Glomerular endothelial cell (primary cell): ENCODE results near the gene TRDN. TPM values are rescaled to one million over a fixed set of nuclear protein-coding genes. Genes with fewer than 3 reads are reported as not detected.
"Not testable (repeated sequence)": the region's sequence is repeated elsewhere in the genome, so short reads cannot be mapped to it uniquely, and the experiment has no call there.

ENCODE experiments used
- DNase-seq: peaks from one replicate; pipeline ENCODE4 v3.0.0-alpha.2; 2011; ENCODE audit warnings: low read depth, low spot score; ENCODE audit errors: extremely low read depth
- total RNA-seq: library from RNA; depleted of rRNA; stranded (reverse); fragments of >200 nt; gene quantifications from 2 replicates; pipeline ENCODE4 v1.2.3, GENCODE V29; 2015

TRDN gene
- total RNA-seq, 1 donor from 2014 or later: not detected

DNA sequence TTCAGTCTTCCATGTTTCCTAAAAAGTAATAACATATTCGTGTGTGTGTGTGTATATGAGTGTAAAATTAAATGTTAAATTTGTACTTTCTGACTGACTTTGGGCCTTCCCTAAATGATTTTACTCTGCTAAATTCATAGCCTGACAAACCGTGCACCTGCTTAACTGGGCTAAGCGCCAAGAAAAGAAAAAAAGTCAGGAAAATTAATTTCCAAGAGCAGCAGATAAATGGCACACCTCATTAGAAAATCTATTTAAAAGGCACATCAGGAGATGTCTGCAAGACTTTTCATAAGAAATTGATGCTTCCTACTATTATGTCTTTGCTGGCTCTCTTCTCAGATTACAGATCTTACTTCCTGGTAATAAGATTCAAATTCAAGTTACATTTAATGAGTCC is 72.4 kb downstream of the TRDN start:
- DNase-seq: no peak

DNA sequence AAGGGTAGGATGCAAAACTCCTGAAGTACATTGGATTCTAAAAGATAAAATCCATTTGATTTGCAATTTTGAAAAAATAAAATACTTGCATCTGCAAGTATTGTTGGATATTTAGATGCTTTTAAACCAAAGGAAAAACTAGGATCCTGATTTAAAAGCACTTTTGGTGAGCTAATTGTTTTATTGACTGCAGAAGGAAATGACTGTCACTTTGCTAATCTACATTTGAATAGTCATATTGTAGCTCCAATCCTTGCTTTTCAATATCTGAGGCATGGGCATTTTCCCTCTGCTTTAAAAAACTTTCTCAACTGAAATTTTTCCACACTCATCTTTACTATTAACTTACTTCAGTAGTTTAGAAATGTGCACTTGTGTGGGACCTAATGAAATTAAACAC is 74.1 kb downstream of the TRDN start:
- no peak for DNase-seq

GRCh38 chr6:123562264-123562663 is 74.5 kb downstream of the TRDN start:
- no peak for DNase-seq

- not testable (repeated sequence) for DNase-seq
These were observed 76.9 kb downstream of the TRDN start for GRCh38 chr6:123559816-123560215.

DNA sequence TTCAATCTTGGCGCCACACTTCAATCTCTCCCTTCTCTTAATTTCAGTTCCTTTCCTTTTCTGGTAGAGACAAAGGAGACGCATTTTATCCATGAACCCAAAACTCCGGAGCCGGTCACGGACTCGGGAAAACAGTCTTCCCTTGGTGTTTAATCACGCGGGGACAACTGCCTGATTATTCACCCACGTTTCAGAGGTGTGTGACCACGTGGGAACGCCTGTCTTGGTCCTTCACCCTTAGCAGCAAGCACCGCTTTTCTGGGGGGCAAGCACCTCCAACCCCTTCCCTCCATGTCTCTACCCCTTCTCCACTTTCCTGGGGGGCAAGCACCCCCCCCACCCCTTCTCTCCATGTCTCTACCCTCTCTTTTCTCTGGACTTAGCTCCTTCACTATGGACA is 79.3 kb downstream of the TRDN start:
- DNase-seq: not testable (repeated sequence)

- DNase-seq: peak; percentile 66
These were observed 84.6 kb downstream of the TRDN start for GRCh38 chr6:123551939-123552707.

DNA sequence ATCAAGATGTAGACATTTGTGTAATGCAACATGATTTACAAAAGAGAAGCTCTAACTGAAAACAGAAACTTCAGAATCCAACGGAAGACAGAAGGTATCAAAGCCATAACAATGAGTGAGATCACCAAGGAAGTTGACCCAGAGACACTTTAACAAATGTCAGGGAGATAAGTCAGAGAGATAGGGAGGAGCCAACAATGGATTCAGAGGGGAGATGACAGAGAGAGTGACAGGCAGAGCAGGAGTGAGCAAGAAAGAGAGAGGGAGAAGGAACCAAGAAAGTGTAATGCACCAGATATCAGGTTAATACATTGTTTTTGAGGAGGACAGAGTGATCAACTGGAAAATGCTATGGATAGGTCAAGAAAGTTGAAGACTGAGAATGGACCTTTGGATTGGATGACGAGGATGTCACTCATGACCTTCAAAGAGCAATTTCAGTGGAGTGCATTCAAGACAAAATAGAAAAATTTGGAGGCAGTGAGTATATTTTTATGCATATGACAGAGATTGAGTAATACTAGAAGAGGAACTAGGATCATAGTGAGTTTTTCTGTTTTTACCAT is 86.6 kb downstream of the TRDN start:
- DNase-seq: no peak

GRCh38 chr6:123549476-123549875 is 87.3 kb downstream of the TRDN start:
- no peak for DNase-seq

- DNase-seq: peak; percentile 56
These were observed 89.4 kb downstream of the TRDN start for GRCh38 chr6:123547216-123547978.

- no peak for DNase-seq
These were observed 90.2 kb downstream of the TRDN start for GRCh38 chr6:123546537-123546936.

DNA sequence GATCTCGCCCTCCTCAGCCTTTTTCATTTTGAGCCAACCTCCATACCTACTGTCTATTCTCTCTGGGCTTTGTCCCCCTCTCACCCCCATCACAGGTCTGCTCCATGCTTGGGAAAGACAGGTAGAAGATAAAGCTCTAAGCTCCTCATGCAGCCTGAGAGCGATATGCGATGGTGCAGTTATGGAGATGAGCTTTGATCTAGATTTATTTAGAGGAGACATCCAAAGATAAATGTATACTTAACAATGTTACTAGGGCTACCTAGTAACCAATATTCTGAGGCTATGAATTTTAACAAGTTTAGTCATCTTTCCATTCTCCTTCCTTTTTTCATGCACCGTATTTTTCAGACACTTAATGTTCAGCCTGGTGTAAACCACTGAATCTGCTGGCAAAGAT is 95.3 kb downstream of the TRDN start:
- no peak for DNase-seq

DNA sequence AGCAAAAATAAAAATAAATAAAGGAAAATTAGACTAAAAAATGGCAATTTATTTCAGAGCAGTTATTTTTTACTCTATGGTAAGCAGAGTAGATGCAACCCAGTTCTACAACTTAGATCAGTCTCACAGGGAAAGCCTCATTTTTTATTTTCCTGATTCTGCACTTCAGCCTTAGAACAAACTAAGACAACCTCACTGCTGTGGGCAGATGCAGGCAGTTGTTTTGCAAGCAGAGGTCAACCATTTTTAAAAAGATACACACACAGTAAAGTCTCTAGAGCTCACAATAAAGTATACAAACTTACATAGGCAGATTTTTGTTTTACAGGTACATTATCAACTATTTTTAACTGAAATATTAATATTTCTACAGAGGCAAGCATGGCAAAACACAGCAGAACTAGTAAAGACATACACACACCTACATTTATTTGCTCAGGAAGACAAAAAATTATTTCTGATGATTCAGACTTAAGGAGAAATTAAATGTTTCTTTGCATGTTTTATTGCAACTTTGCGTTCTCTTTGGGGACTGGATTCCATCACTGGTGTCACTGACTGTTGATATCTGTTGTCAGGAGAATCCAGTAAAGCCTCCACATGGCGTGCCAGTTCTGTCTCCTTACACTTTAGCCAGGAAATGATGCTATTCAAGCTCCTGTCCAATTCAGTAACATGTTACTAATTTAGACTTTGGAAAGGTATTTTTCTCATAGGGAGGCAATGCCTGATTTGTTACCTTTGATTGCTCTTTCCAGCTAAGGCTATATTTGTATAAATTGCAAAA is 102.7 kb downstream of the TRDN start:
- DNase-seq: no peak

- no peak for DNase-seq
These were observed 106.9 kb downstream of the TRDN start for GRCh38 chr6:123529843-123530242.

DNA sequence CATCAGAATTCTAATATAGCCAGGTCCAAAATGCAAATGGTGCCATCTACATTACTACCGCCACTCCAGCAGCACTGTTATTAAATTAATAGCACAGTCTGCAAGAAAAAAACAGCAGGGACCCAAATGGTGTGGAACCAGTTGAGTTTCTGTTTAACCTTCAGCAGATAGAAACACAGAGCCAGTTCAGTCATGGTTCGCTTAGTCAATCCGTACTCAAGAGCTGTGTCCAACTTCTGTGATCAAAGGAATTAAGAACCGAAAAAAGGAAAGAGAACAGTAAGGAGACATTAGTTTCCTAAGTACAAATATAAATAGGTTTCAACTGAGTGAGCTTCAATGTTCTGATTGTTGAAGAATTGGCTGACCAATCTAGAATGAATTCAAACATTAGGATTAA is 107.7 kb downstream of the TRDN start:
- no peak for DNase-seq

DNA sequence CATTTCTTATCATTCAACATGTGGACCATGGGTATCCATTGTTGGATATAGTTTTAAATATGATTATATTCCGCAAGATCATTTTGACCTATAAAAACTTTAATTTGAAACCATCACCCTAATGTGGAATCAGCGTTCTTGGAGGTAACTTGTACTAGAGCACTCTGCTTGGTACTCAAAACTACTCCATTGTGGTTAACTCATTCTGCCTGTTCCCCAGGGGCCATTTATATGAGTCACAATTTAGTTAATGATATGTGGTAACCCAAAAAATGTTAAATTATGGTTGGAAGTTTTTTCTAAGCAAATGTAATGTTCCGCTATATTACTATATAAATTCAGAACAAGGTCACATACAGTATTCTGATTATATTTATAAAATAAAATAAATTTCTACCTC is 109.3 kb downstream of the TRDN start:
- no peak for DNase-seq

DNA sequence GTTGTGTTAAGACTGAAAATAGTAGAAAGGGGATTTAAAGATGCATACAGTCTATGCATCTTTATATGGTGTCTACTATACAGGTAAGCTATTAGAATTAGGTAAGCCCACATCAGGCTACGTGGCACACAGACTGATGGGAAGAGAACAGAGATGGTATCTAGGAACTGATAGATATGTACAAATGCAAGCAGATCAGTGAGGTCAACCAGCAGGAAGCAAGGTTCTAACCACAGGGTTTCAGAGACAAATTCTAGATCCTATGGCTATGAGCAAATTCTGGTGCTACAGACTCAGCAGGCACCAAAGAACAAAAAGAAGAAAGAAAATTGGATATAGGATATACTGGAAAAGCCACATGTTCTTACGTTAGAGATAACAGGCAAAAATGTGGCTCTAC is 110.6 kb downstream of the TRDN start:
- no peak for DNase-seq

- no peak for DNase-seq
These were observed 112.0 kb downstream of the TRDN start for GRCh38 chr6:123524781-123525180.

DNA sequence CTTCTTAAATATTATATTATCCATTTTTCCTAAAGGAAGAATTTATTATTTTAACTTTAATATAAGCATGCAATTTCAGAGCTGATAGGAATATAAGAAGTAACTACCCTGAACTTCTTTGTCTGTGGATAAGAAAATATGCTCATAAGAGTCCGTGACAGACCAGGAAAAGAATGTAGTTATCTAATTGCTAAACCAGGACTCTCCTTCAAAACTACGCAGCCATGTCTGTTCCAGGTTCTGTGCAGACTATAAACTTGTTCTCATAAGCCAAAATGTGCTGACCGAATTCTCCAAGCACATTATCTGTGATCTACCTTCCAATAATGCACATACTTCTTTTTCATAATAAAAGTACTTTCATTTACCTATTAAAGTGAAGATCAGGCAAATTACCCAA is 116.5 kb downstream of the TRDN start:
- no peak for DNase-seq

- no peak for DNase-seq
These were observed 117.6 kb downstream of the TRDN start for GRCh38 chr6:123519189-123519505.

DNA sequence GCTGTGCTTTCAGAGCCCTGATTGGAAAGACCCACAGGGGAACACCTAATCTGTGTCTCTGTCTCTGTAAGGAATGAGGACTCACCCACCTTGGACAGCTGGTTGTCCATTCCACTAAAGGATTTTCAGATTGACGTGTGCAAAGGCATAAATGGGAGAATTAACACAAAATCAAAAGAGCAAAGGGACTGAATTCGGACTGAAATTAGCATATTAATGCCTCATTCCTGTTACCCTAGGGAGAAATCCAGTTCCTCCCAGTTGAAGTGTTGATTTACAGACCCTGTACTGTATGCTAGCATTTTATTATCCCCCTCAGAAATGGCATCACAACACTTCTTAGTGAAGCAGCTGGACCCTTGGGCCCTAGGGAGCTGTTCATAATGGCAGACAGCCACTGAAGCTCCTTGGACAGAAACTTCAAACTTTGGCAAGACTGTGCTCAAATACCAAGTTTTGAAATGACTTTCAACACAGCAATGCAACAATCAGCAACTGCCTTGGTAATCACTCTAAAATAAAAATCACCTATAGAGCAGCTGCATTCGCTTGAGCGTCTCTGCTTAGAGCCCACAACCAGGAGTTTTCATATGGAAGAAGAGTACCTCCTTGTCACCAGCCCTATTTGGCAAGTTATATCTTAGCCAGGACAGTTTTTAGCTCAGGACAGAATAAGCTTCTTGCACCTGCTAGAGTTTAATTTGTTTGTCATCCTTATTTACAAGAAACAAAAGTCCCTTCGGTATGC is 118.1 kb downstream of the TRDN start:
- no peak for DNase-seq

- no peak for DNase-seq
These were observed 121.0 kb downstream of the TRDN start for GRCh38 chr6:123515715-123516114.
